GM12878 (cell line): ENCODE measurements around the gene RRAS. TPM values are rescaled to one million over a fixed set of nuclear protein-coding genes. Genes with fewer than 3 reads are reported as not detected.

Experiments used
- ATAC-seq: fragments of 200-7000 bp; cut with Tn5 transposase; 3 replicates; pipeline ENCODE4 v1.9.1; 2020; ENCODE audit warnings: mild to moderate bottlenecking, moderate library complexity
- BruUV-seq: library from RNA; stranded (reverse); fragments of 400-500 nt; replicated peaks from 2 replicates; lab custom pipeline; 2021; lab: Mats Ljungman, UMichigan
- CTCF ChIA-PET: fragments of 300-600 bp; sonication (Branson Sonifier 250); formaldehyde crosslinking; extraction: SDS; loops from one replicate; lab custom pipeline; 2021; ENCODE audit warnings: inconsistent platforms; lab: Yijun Ruan, JAX
- POLR2A ChIA-PET: fragments of 350-600 bp; formaldehyde crosslinking; extraction: SDS; loops from one replicate; lab custom pipeline; 2021; ENCODE audit warnings: inconsistent platforms; lab: Charles Lee
- RAD21 ChIA-PET: fragments of 300-600 bp; sonication (Branson Sonifier 250); formaldehyde crosslinking; loops from one replicate; lab custom pipeline; 2023; ENCODE audit warnings: antibody characterized with exemption; ENCODE audit not compliant: unreplicated experiment; lab: Charles Lee
- SMC1A ChIA-PET: fragments of 300-600 bp; sonication (Branson Sonifier 250); formaldehyde crosslinking; loops from one replicate; lab custom pipeline; 2023; ENCODE audit not compliant: unreplicated experiment, uncharacterized antibody; lab: Charles Lee
- DNase-seq: peaks from one replicate; pipeline ENCODE4 v3.0.0-alpha.2; 2011; ENCODE audit warnings: low read depth, low spot score
- FAIRE-seq: peaks from 3 replicates; lab custom pipeline; 2011; peaks lifted over from hg19 to GRCh38; lab: Jason Lieb, UNC
- H2AFZ ChIP-seq: 2 replicates; pipeline ENCODE4 v1.6.0; 2011; ENCODE audit warnings: low read depth, low read length, control low read depth; ENCODE audit not compliant: control insufficient read depth
- H3K27ac ChIP-seq: 2 replicates; pipeline ENCODE4 v1.5.1; 2011; ENCODE audit warnings: control low read depth; ENCODE audit not compliant: control insufficient read depth, insufficient read depth
- H3K27me3 ChIP-seq, 2 experiments: replicated peaks in 1 of 2; 2 replicates each; pipeline versions ENCODE4 v1.6.0 to v1.6.1; 2011; ENCODE audit warnings: low read length in 1 of 2; ENCODE audit not compliant: control insufficient read depth in 2 of 2, insufficient read depth in 2 of 2
- H3K36me3 ChIP-seq, 2 experiments: 2 replicates each; pipeline ENCODE4 v1.5.1; 2011; ENCODE audit warnings: low read length in 1 of 2; ENCODE audit not compliant: control insufficient read depth in 2 of 2, insufficient read depth in 2 of 2
- H3K4me1 ChIP-seq: 2 replicates; pipeline ENCODE4 v1.6.1; 2011; ENCODE audit warnings: mild to moderate bottlenecking, low read length, moderate library complexity, mixed read lengths; ENCODE audit not compliant: control insufficient read depth, insufficient read depth
- H3K4me2 ChIP-seq: 2 replicates; pipeline ENCODE4 v1.6.0; 2011; ENCODE audit warnings: control low read depth; ENCODE audit not compliant: control insufficient read depth, insufficient read depth
- H3K4me3 ChIP-seq: fragments of 200-600 bp; sonication (generic); 2 replicates; pipeline ENCODE4 v1.5.1; 2016
- H3K79me2 ChIP-seq: 2 replicates; pipeline ENCODE4 v1.6.0; 2011; ENCODE audit warnings: low read length; ENCODE audit not compliant: control insufficient read depth, insufficient read depth
- H3K9ac ChIP-seq: 2 replicates; pipeline ENCODE4 v1.8.0; 2011; ENCODE audit warnings: low read length, control low read depth, mixed read lengths; ENCODE audit not compliant: control insufficient read depth, insufficient read depth
- H3K9me3 ChIP-seq: replicated peaks from 3 replicates; pipeline ENCODE4 v1.5.1; 2011; ENCODE audit warnings: mild to moderate bottlenecking, low read length; ENCODE audit not compliant: control insufficient read depth, insufficient read depth
- H4K20me1 ChIP-seq: 2 replicates; pipeline ENCODE4 v1.6.0; 2011; ENCODE audit not compliant: control insufficient read depth, insufficient read depth
- IRF5 ChIP-seq: fragments of 450-650 bp; IDR thresholded peaks from 2 replicates; pipeline ENCODE4 v1.6.1; 2017; ENCODE audit warnings: borderline replicate concordance
- LARP7 ChIP-seq: fragments of 450-650 bp; IDR thresholded peaks from 2 replicates; pipeline ENCODE4 v1.6.1; 2017; ENCODE audit warnings: mild to moderate bottlenecking
- SRF ChIP-seq, 2 experiments: IDR thresholded peaks; 2 replicates each; pipeline ENCODE4 v1.6.1; 2011; ENCODE audit warnings: low read depth in 2 of 2, low read length in 2 of 2, mild to moderate bottlenecking in 1 of 2, moderate library complexity in 1 of 2
- TARDBP ChIP-seq: IDR thresholded peaks from 2 replicates; pipeline ENCODE4 v1.6.1; 2016; ENCODE audit warnings: borderline replicate concordance
- ZBTB40 ChIP-seq: fragments of 450-650 bp; IDR thresholded peaks from 2 replicates; pipeline ENCODE4 v1.6.1; 2016; ENCODE audit warnings: mild to moderate bottlenecking, moderate library complexity, borderline replicate concordance
- ZSCAN29 ChIP-seq: fragments of 450-650 bp; IDR thresholded peaks from 2 replicates; pipeline ENCODE4 v1.6.1; 2017; ENCODE audit warnings: mild to moderate bottlenecking, moderate library complexity
- WGBS: methylation state at CpG from one replicate; pipeline ENCODE4 v1.1.6; 2016; ENCODE audit warnings: low lambda C conversion rate; ENCODE audit not compliant: insufficient replicate concordance, insufficient coverage; ENCODE audit errors: missing lambda C conversion rate; 5-methylcytosine and 5-hydroxymethylcytosine counted together
- in situ Hi-C: fragments of 300-500 bp; cut with MboI; formaldehyde crosslinking; loops from 9 replicates; pipeline ENCODE4 v1.14.3; 2018; ENCODE audit warnings: mixed read lengths
- intact Hi-C: fragments of 100-400 bp; cut with micrococcal nuclease; formaldehyde crosslinking; loops from one replicate; pipeline ENCODE4 v1.14.2; 2022; ENCODE audit not compliant: unreplicated experiment
- polyA plus RNA-seq, 11 experiments: library from polyadenylated mRNA; depleted of rRNA in 4 of 11; unstranded in 6 of 11; stranded (reverse) in 5 of 11; fragments of >200 nt; fragmentation: Nextera tagmentation in 4 of 11; fragmentation: Illumina TruSeq in 1 of 11; extraction: Ambion mirVana in 4 of 11; extraction: Trizol in 1 of 11; gene quantifications; 1 replicate in 1 of 11; 2 replicates in 10 of 11; pipeline versions ENCODE4 v1.2.1 to v1.2.3, GENCODE V29; 2011 to 2016; ENCODE audit warnings: inconsistent platforms in 2 of 11, missing spikeins in 2 of 11, low read depth in 1 of 11
- total RNA-seq, 4 experiments: library from RNA; depleted of rRNA in 3 of 4; stranded (reverse); fragments of >200 nt in 3 of 4; fragmentation: Illumina TruSeq in 1 of 4; extraction: Trizol in 1 of 4; gene quantifications; 2 replicates each; pipeline versions ENCODE4 v1.2.1 to v1.2.3, GENCODE V29; 2013 to 2021
- TF ChIP-seq, protein P1 (sequence below): IDR thresholded peaks from 2 replicates; pipeline ENCODE4 v1.6.1; 2011; ENCODE audit warnings: mild to moderate bottlenecking, low read depth, low read length, moderate library complexity; ENCODE audit not compliant: insufficient replicate concordance
- TF ChIP-seq, protein P2 (sequence below): fragments of 450-650 bp; IDR thresholded peaks from 2 replicates; pipeline ENCODE4 v1.6.1; 2016; ENCODE audit warnings: mild to moderate bottlenecking

RRAS gene
- total and polyA plus RNA-seq, 10 of the 15 experiments (the other 5 are each of a cell fraction or from before 2014, with no cell fraction given), result 0.24 to 5.8 (median 1.8) TPM

DNA sequence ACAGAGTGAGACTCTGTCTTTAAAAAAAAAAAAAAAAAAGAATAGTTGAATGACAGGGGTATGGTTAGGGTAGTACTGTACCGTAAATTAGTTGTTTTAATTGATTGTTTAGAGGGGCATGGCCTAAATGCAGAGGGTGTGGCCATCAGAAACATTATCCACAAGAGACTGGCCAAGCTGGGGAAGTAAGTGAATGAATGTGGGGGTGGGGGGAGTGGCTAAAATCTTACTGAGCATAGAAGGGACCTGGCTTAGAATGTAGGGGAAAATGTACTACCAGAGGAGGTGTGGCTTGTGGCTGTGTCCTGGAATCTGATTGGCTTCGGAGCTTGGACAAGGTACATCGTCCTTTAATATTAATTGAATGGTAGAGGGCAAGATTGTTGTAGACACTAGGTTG, 29.6 kb upstream of the RRAS start:
- BruUV-seq, result no TSS peak
- POLR2A ChIA-PET, result interaction anchor here (1.1 to 2.0 kb wide), 2 partner anchors 29 to 98 kb away, joined by 3 to 11 read pairs; partner anchors contain the start of gene RRAS

More for the DNA sequence above, 29.6 kb upstream of the RRAS start:
- WGBS, result 83% methylated on average over 3 of the region's 3 CpGs
- ChIA-PET CTCF (interaction anchor here (0.8 to 10.5 kb wide), 4 partner anchors 11 to 99 kb away, joined by 3 to 130 read pairs (median 4); partner anchors contain the start of genes RRAS and SCAF1), RAD21 (interaction anchor here (0.7 kb wide), 1 partner anchor 80 kb away, joined by 3 read pairs; no protein-coding TSS in a partner anchor), SMC1A (no interaction called here)
- FAIRE-seq (no peak), ATAC-seq (no peak), DNase-seq (no peak)
- intact Hi-C loops (no loop called here), in situ Hi-C loops (loop anchor here (5.0 kb wide), 1 partner anchor 172 kb away; the partner anchor contains the start of gene RPS11)
- Histone ChIP-seq H3K79me2 (peaks cover 22% of the 10 kb centered on the region), H3K36me3 (no peaks in the 10 kb centered on the region; a peak in 2 of 4 replicates), H3K4me3 (no peak overlapping the region), H3K27me3 (no peaks in the 10 kb centered on the region), H4K20me1 (no peaks in the 10 kb centered on the region), H3K9me3 (no peaks in the 10 kb centered on the region), H3K27ac (no peak overlapping the region), H2AFZ (no peak overlapping the region), H3K4me1 (peaks cover 25% of the 10 kb centered on the region), H3K4me2 (no peak overlapping the region), H3K9ac (no peak overlapping the region)
- no peak for TF ChIP-seq SRF (IDR thresholded peaks at IDR 0.05; ENCODE audit: low read depth in 2 of 2, low read length in 2 of 2)
- TF ChIP-seq, protein P1, sequence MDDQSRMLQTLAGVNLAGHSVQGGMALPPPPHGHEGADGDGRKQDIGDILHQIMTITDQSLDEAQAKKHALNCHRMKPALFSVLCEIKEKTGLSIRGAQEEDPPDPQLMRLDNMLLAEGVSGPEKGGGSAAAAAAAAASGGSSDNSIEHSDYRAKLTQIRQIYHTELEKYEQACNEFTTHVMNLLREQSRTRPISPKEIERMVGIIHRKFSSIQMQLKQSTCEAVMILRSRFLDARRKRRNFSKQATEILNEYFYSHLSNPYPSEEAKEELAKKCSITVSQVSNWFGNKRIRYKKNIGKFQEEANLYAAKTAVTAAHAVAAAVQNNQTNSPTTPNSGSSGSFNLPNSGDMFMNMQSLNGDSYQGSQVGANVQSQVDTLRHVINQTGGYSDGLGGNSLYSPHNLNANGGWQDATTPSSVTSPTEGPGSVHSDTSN, result no peak
- no peak for TF ChIP-seq ZBTB40
- TF ChIP-seq, protein P2, sequence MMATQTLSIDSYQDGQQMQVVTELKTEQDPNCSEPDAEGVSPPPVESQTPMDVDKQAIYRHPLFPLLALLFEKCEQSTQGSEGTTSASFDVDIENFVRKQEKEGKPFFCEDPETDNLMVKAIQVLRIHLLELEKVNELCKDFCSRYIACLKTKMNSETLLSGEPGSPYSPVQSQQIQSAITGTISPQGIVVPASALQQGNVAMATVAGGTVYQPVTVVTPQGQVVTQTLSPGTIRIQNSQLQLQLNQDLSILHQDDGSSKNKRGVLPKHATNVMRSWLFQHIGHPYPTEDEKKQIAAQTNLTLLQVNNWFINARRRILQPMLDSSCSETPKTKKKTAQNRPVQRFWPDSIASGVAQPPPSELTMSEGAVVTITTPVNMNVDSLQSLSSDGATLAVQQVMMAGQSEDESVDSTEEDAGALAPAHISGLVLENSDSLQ, result no peak
- TF ChIP-seq TARDBP, result no peak
- TF ChIP-seq LARP7, result no peak
- no peak for TF ChIP-seq ZSCAN29
- no peak for TF ChIP-seq IRF5
